ENCODE results near the gene ACIN1. TPM values are rescaled to one million over a fixed set of nuclear protein-coding genes. Genes with fewer than 3 reads are reported as not detected.
"Not testable (repeated sequence)": the region's sequence is repeated elsewhere in the genome, so short reads cannot be mapped to it uniquely, and the experiment has no call there.

Gene ACIN1
- total and polyA plus RNA-seq, 3 donors from 2014 or later, result 151 to 216 (median 209) TPM

DNA sequence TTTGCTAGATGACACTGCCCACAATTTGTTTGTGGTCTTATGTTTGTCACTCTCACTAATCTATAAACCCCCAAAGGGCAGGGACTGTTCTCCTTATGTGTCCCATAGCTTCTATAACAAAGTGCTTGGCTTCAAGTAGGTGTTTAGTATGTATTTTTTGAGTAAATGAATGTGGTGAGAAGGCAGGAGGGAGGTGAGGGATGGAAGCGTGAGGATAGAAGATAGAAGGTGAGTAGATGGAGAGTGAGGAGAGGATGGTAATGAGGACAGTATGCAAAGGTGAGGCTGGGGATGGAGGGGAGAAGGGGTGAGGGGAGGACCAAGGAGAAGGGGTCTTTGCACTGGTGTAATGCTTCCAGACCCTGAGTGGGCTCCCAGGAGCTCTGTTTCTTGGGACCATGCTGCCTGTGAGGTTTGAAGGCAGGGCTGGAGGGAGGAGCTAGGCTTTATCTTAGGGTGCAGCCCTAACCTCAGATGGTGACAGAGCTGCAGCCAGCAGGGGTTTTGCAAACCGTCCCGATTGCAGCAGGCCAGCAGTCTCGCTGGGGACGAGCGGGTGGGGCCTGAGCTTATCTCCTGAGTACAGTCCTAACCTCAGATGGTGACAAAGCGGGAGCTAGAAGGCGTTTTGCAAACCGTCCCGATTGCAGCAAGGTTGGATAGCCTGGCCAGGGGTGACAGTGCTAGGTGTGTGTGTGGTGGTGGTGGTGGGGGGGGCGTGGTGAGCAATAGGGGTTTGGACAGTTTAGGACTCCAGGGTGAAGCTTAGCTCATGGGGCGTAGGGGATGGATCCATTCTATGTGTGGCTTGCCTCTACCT lies 17.6 kb upstream of the ACIN1 start:
- Histone ChIP-seq H3K4me1 (no peaks in the 10 kb centered on the region), H3K4me3 (no peak overlapping the region), H3K9me3 (no peaks in the 10 kb centered on the region), H3K27me3 (no peaks in the 10 kb centered on the region), H3K27ac (no peak overlapping the region), H3K36me3 (ENCODE audit: low read depth, missing control alignments) (no peaks in the 10 kb centered on the region)
- WGBS, 2 donors, result 53 to 72% methylated on average over 11 to 12 of the region's 12 CpGs
- DNase-seq, result no peak
- intact Hi-C loops (cut with DNase I; ENCODE audit: low total_unique reads), result no loop called here
- TF ChIP-seq, protein P1, sequence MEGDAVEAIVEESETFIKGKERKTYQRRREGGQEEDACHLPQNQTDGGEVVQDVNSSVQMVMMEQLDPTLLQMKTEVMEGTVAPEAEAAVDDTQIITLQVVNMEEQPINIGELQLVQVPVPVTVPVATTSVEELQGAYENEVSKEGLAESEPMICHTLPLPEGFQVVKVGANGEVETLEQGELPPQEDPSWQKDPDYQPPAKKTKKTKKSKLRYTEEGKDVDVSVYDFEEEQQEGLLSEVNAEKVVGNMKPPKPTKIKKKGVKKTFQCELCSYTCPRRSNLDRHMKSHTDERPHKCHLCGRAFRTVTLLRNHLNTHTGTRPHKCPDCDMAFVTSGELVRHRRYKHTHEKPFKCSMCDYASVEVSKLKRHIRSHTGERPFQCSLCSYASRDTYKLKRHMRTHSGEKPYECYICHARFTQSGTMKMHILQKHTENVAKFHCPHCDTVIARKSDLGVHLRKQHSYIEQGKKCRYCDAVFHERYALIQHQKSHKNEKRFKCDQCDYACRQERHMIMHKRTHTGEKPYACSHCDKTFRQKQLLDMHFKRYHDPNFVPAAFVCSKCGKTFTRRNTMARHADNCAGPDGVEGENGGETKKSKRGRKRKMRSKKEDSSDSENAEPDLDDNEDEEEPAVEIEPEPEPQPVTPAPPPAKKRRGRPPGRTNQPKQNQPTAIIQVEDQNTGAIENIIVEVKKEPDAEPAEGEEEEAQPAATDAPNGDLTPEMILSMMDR (IDR thresholded peaks at IDR 0.05), result no peak
- TF ChIP-seq POLR2A (IDR thresholded peaks at IDR 0.05), result no peak

DNA sequence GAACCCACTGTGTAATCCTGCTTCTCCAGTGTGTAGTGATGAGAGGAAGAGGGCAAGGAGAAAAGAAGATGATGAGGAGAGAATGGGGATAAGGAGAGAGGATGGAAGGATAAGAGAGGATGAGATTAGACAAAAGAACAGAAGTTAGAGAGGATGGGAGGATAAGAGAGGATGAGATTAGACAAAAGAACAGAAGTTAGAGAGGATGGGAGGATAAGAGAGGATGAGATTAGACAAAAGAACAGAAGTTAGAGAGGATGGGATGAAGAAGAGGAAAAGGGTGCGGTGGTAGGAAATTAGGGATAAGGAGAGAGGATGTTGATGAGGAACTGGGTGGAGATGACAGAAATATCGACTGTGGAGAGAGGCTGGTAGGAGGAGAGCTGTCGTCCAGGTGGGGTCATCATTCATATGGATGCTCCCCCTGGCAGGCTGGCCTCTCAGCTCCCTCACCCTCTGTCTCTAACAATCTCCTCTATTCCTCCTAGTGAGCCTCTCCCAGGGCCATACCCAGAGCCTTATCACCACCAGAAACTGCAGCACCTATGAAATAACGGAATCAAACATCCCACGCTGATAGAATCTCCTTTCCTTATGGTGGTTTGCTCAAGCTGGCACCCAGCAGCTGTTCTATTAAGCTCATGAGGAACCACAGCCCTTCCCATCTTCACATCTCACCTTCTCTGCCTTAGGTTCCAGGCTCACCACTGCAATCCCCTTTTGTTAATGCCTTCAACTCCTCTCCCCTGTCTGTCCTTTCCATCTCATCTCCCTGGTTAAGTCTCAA lies 15.8 kb upstream of the ACIN1 start:
- TF ChIP-seq, protein P1 (IDR thresholded peaks at IDR 0.05), result no peak
- TF ChIP-seq POLR2A (IDR thresholded peaks at IDR 0.05), result no peak
- H3K36me3 ChIP-seq (ENCODE audit: low read depth, missing control alignments), result no peaks in the 10 kb centered on the region
- WGBS, 2 donors, result 51 to 67% methylated on average over 5 of the region's 5 CpGs
- H3K27ac ChIP-seq, result no peak overlapping the region
- H3K4me3 ChIP-seq, result no peak overlapping the region
- no peaks in the 10 kb centered on the region for H3K9me3 ChIP-seq
- no peaks in the 10 kb centered on the region for H3K27me3 ChIP-seq
- DNase-seq, result no peak
- no peaks in the 10 kb centered on the region for H3K4me1 ChIP-seq
- intact Hi-C loops (cut with DNase I; ENCODE audit: low total_unique reads), result no loop called here

DNA sequence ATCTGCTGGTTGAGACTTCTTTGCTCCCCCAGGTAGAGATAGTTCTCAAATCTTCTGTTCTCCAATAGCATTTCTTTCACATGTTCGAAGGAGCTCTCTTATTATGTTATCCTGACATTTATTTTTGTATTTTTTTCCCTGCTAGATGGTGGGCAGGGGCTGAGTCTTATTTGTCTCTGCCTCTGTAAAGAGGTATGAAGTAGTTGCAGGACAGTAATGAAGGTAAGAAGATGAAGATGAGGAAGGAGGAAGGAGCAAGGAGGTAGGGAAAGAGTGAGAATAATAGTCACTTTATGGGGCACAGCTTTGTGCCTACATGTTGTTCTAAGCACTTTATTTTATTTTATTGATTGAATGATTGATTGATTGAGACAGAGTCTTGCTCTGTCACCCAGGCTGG lies 14.8 kb upstream of the ACIN1 start:
- DNase-seq, result no peak
- intact Hi-C loops (cut with DNase I; ENCODE audit: low total_unique reads), result no loop called here
- no peak overlapping the region for H3K27ac ChIP-seq
- no peaks in the 10 kb centered on the region for H3K27me3 ChIP-seq
- no peaks in the 10 kb centered on the region for H3K4me1 ChIP-seq
- no peaks in the 10 kb centered on the region for H3K9me3 ChIP-seq
- H3K36me3 ChIP-seq (ENCODE audit: low read depth, missing control alignments), result no peaks in the 10 kb centered on the region
- TF ChIP-seq, protein P1 (IDR thresholded peaks at IDR 0.05), result no peak
- no peak for TF ChIP-seq POLR2A (IDR thresholded peaks at IDR 0.05)
- no peak overlapping the region for H3K4me3 ChIP-seq
- 81 to 86% methylated on average over 1 of the region's 1 CpG for WGBS, 2 donors

DNA sequence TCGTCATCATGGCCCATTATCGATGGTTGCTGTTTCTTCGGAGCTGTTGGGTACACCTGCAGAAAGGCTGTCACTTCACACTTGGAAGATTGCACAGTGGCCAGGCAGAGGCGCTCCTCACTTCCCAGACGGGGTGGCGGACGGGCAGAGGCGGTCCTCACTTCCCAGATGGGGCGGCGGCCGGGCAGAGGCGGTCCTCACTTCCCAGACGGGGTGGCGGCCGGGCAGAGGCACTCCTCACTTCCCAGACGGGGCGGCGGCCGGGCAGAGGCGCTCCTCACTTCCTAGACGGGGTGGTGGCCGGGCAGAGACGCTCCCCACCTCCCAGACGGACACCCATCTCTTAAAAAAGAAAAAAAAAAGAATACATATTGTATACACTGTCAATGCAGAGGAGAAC lies 13.2 kb upstream of the ACIN1 start:
- H3K4me1 ChIP-seq; intact Hi-C loops (cut with DNase I; ENCODE audit: low total_unique reads); DNase-seq: not testable (repeated sequence)

DNA sequence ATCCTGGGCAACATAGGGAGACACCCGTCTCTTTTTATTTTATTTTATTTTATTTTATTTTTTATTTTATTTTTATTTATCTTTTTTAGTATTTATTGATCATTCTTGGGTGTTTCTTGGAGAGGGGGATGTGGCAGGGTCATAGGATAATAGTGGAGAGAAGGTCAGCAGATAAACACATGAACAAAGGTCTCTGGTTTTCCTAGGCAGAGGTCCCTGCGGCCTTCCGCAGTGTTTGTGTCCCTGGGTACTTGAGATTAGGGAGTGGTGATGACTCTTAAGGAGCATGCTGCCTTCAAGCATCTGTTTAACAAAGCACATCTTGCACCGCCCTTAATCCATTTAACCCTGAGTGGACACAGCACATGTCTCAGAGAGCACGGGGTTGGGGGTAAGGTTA lies 12.7 kb upstream of the ACIN1 start:
- H3K27me3 ChIP-seq; DNase-seq; H3K4me1 ChIP-seq; H3K9me3 ChIP-seq; H3K36me3 ChIP-seq (ENCODE audit: low read depth, missing control alignments); H3K27ac ChIP-seq; H3K4me3 ChIP-seq; intact Hi-C loops (cut with DNase I; ENCODE audit: low total_unique reads): not testable (repeated sequence)
- 91 to 96% methylated on average over 3 to 5 of the region's 5 CpGs for WGBS, 2 donors

More for the DNA sequence above, 13.2 kb upstream of the ACIN1 start:
- WGBS, 2 donors, result 94% methylated on average over 24 of the region's 24 CpGs
- not testable (repeated sequence) for H3K27ac ChIP-seq; H3K9me3 ChIP-seq; H3K36me3 ChIP-seq (ENCODE audit: low read depth, missing control alignments); H3K27me3 ChIP-seq; H3K4me3 ChIP-seq

Measured in testis (tissue), 3 donors.